Sigmoid colon (tissue), 4 donors: ENCODE measurements around the gene UNC13C.

Source experiments
- POLR2A ChIP-seq, 2 donors: fragments of 450-650 bp; IDR thresholded peaks; one replicate each; pipeline ENCODE4 v1.6.1; 2016; ENCODE audit warnings: antibody characterized with exemption in 2 of 2, mild to moderate bottlenecking in 2 of 2, moderate library complexity in 2 of 2
- POLR2AphosphoS5 ChIP-seq, 4 donors: sonication (generic); formaldehyde crosslinking; IDR thresholded peaks; one replicate each; pipeline ENCODE4 v1.6.1; 2017; ENCODE audit warnings: antibody characterized with exemption in 4 of 4
- TF ChIP-seq, protein P1 (sequence below), 4 experiments: fragments of 450-650 bp in 3 of 4; fragments of 200-600 bp in 1 of 4; IDR thresholded peaks; one replicate each; pipeline ENCODE4 v1.5.1; 2016 to 2019; ENCODE audit warnings: antibody characterized with exemption in 4 of 4, mild to moderate bottlenecking in 3 of 4, moderate library complexity in 2 of 4

DNA sequence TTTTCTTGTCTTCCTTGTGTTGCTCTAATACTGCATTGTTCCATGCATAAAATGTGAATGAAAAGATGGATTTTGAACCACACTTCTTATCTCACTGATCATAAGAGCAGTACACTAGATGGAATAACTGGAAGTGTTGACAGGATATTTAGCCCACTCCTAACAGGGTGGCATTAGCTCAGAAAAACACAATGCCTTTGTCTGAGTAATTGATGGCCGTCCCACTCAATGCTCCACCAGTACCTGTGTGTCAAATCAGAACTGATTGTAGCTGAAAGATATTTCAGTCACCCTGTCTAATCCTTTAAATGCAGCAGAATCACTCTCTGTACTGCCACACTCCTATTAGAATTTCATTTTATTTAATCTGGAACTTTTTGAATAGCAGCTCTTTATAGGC is 526.5 kb downstream of the UNC13C start:
- TF ChIP-seq, protein P1, sequence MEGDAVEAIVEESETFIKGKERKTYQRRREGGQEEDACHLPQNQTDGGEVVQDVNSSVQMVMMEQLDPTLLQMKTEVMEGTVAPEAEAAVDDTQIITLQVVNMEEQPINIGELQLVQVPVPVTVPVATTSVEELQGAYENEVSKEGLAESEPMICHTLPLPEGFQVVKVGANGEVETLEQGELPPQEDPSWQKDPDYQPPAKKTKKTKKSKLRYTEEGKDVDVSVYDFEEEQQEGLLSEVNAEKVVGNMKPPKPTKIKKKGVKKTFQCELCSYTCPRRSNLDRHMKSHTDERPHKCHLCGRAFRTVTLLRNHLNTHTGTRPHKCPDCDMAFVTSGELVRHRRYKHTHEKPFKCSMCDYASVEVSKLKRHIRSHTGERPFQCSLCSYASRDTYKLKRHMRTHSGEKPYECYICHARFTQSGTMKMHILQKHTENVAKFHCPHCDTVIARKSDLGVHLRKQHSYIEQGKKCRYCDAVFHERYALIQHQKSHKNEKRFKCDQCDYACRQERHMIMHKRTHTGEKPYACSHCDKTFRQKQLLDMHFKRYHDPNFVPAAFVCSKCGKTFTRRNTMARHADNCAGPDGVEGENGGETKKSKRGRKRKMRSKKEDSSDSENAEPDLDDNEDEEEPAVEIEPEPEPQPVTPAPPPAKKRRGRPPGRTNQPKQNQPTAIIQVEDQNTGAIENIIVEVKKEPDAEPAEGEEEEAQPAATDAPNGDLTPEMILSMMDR (IDR thresholded peaks at IDR 0.05): no peak
- TF ChIP-seq POLR2AphosphoS5 (IDR thresholded peaks at IDR 0.05) (no peak), POLR2A (IDR thresholded peaks at IDR 0.05) (no peak)
